Measurements from ENCODE around the gene PYGB.
"Not testable (repeated sequence)": the region's sequence is repeated elsewhere in the genome, so short reads cannot be mapped to it uniquely, and the experiment has no call there.

Gene PYGB

DNA sequence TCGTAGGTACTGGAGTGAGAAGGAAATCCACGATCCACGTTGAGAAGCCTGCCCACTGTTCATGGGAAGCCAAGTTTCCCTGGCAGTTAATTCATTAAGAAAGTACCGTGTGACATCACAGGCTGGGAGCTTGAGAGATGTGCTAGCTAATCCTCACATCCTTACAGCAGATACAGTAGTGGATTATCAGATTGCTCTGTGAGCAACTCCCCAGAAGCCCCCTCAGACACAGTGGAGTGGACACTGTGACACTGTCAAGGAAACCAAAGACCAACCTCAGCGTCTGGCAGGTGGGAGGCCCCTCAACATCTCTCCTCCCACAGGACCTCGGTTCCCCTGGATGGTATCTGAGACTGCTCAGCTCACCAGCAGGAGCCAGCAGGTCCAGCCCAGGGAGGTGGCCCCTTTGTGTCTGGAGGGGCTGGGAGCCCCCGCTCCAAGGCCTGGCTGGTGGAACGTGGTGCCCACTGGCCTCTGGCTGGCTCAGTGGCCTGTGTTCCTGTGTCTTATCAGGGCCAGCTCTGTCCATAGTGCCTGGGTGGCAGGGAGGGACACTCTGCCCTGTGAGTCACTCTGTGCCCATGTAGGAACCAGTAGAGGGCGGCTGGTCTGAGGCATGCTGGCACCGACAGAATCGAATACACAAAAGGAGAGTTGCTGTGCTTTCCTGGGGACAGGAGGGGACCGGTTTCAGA is 7.2 kb downstream of the PYGB start:
- Histone ChIP-seq H3K36me3 (ENCODE audit: insufficient read depth, low read length) (no peaks in the 10 kb centered on the region; the same call in none of the 2 replicates), H3K9me3 (ENCODE audit: control insufficient read depth, insufficient read depth, low read length) (no peaks in the 10 kb centered on the region), H3K9ac (ENCODE audit: low read depth, low read length) (no peak overlapping the region), H3K4me1 (ENCODE audit: insufficient read depth, low read length) (peaks cover 16% of the 10 kb centered on the region; the same call in 1 of the 2 replicates)

GRCh38 chr20:25256226-25256859 is 8.5 kb downstream of the PYGB start:
- H3K36me3 ChIP-seq (ENCODE audit: insufficient read depth, low read length) = no peaks in the 10 kb centered on the region; the same call in 1 of the 2 replicates
- peaks cover 16% of the 10 kb centered on the region; the same call in 1 of the 2 replicates for H3K4me1 ChIP-seq (ENCODE audit: insufficient read depth, low read length)
- no peaks in the 10 kb centered on the region for H3K9me3 ChIP-seq (ENCODE audit: control insufficient read depth, insufficient read depth, low read length)
- no peak overlapping the region for H3K9ac ChIP-seq (ENCODE audit: low read depth, low read length)

DNA sequence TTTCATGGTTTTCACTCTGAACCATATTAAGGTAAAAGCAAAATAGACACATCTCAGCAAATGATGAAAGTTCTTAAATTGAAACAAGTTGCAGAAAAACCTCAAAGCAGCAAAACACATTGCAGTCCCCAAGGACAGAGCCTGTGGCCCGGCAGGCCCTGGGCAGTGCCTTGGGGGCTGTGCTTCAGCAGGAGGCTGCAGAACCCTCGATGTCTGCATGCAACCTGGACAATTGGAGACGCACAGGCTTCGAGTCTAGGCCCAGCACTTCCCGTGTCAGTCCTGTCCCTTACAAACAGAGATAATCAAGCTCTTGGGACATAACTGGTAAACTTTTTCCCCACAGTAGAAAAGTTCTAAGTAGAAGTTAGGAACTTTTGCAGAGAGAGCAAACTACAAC is 9.2 kb downstream of the PYGB start:
- H3K9me3 ChIP-seq (ENCODE audit: control insufficient read depth, insufficient read depth, low read length) = no peaks in the 10 kb centered on the region
- H3K36me3 ChIP-seq (ENCODE audit: insufficient read depth, low read length) = no peaks in the 10 kb centered on the region; the same call in none of the 2 replicates
- no peak overlapping the region for H3K9ac ChIP-seq (ENCODE audit: low read depth, low read length)
- H3K4me1 ChIP-seq (ENCODE audit: insufficient read depth, low read length) = peaks cover 13% of the 10 kb centered on the region; the same call in 1 of the 2 replicates

GRCh38 chr20:25257756-25258475 is 10.0 kb downstream of the PYGB start:
- no peaks in the 10 kb centered on the region; the same call in none of the 2 replicates for H3K36me3 ChIP-seq (ENCODE audit: insufficient read depth, low read length)
- no peaks in the 10 kb centered on the region for H3K9me3 ChIP-seq (ENCODE audit: control insufficient read depth, insufficient read depth, low read length)

GRCh38 chr20:25258476-25258805 is 10.6 kb downstream of the PYGB start:
- H3K36me3 ChIP-seq (ENCODE audit: insufficient read depth, low read length) = no peaks in the 10 kb centered on the region; the same call in none of the 2 replicates
- 0 out of 2 replicates have a peak, but pooled peaks cover 4% of the 10 kb centered on the region for H3K4me1 ChIP-seq (ENCODE audit: insufficient read depth, low read length)
- H3K9ac ChIP-seq (ENCODE audit: low read depth, low read length) = no peak overlapping the region
- H3K9me3 ChIP-seq (ENCODE audit: control insufficient read depth, insufficient read depth, low read length) = no peaks in the 10 kb centered on the region

More at GRCh38 chr20:25257756-25258475, 10.0 kb downstream of the PYGB start:
- no peak overlapping the region for H3K9ac ChIP-seq (ENCODE audit: low read depth, low read length)
- H3K4me1 ChIP-seq (ENCODE audit: insufficient read depth, low read length) = 0 out of 2 replicates have a peak, but pooled peaks cover 6% of the 10 kb centered on the region

DNA sequence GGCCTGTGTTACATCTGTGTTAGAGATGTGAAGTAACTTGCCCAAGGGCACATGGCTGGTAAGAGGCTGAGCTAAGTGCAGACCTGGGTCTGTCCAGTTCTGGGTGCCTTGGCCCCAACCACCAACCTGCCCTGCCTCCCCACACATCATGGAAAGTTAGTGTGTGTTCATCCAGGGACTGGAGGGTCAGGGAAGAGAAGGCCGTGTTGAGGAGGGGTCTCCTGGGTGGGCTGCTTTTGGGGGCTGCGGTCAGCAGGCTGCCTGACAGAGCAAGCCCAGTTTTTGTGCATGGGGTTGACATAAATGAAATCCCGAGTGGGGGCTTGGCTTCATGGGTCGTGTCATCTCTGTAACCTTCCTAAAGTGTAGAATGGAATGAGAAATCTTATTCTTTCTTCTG is 10.9 kb downstream of the PYGB start:
- Histone ChIP-seq H3K9me3 (ENCODE audit: control insufficient read depth, insufficient read depth, low read length) (no peaks in the 10 kb centered on the region), H3K36me3 (ENCODE audit: insufficient read depth, low read length) (no peaks in the 10 kb centered on the region; the same call in none of the 2 replicates), H3K9ac (ENCODE audit: low read depth, low read length) (no peak overlapping the region), H3K4me1 (ENCODE audit: insufficient read depth, low read length) (0 out of 2 replicates have a peak, but pooled peaks cover 4% of the 10 kb centered on the region)

GRCh38 chr20:25259358-25259757 is 11.5 kb downstream of the PYGB start:
- Histone ChIP-seq H3K9me3 (ENCODE audit: control insufficient read depth, insufficient read depth, low read length) (no peaks in the 10 kb centered on the region), H3K36me3 (ENCODE audit: insufficient read depth, low read length) (no peaks in the 10 kb centered on the region; the same call in 1 of the 2 replicates), H3K9ac (ENCODE audit: low read depth, low read length) (no peak overlapping the region), H3K4me1 (ENCODE audit: insufficient read depth, low read length) (0 out of 2 replicates have a peak, but pooled peaks cover 4% of the 10 kb centered on the region)

DNA sequence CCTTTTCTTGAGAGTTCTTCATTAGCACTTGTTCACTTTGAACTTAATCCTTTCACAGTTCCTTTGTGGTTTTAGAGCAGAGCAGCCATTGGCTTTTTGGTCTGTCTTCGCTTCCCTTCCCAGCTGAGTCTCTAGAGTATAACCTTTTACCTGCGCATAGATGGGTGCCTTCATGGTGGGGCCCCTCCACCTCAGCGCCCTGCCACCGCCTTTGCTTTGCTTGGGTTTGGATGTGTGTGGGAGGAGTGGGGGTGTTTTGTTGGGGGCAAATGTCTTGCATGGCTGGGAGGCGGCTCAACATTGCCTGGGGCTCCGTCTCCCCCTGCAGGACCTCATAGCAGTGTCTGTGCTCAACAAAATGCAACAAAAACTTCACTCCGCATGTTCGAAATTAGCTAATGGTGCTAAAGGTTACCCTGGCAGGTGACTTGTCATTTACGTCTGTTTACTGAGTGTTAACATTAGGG is 11.9 kb downstream of the PYGB start:
- Histone ChIP-seq H3K4me1 (ENCODE audit: insufficient read depth, low read length) (0 out of 2 replicates have a peak, but pooled peaks cover 4% of the 10 kb centered on the region), H3K9me3 (ENCODE audit: control insufficient read depth, insufficient read depth, low read length) (no peaks in the 10 kb centered on the region), H3K9ac (ENCODE audit: low read depth, low read length) (no peak overlapping the region), H3K36me3 (ENCODE audit: insufficient read depth, low read length) (no peaks in the 10 kb centered on the region; the same call in 1 of the 2 replicates)

DNA sequence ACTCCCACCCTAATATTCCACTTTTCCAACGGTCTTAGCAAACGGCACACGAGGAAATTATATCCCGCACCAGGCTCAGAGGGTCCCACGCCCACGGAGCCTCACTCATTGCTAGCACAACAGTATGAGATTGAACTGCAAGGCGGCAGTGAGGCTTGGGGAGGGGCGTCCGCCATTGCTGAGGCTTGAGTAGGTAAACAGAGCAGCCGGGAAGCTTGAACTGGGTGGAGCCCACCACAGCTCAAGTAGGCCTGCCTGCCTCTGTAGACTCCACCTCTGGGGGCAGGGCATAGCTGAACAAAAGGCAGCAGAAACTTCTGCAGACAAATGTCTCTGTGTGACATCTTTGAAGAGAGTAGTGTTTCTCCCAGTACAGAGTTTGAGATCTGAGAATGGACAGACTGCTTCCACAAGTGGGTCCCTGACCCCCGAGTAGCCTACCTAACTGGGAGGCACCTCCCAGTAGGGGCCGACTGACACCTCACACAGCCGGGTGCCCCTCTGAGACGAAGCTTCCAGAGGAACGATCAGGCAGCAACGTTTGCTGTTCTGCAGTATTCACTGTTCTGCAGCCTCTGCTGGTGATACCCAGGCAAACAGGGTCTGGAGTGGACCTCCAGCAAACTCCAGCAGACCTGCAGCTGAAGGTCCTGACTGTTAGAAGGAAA is 13.0 kb downstream of the PYGB start:
- not testable (repeated sequence) for H3K9ac ChIP-seq (ENCODE audit: low read depth, low read length); H3K4me1 ChIP-seq (ENCODE audit: insufficient read depth, low read length); H3K9me3 ChIP-seq (ENCODE audit: control insufficient read depth, insufficient read depth, low read length); H3K36me3 ChIP-seq (ENCODE audit: insufficient read depth, low read length)

GRCh38 chr20:25269057-25269832 is 21.4 kb downstream of the PYGB start:
- H3K36me3 ChIP-seq (ENCODE audit: insufficient read depth, low read length) = peaks cover 9% of the 10 kb centered on the region
- H3K4me1 ChIP-seq (ENCODE audit: insufficient read depth, low read length) = no peaks in the 10 kb centered on the region
- H3K9ac ChIP-seq (ENCODE audit: low read depth, low read length) = no peak overlapping the region
- H3K9me3 ChIP-seq (ENCODE audit: control insufficient read depth, insufficient read depth, low read length) = no peaks in the 10 kb centered on the region

- H3K4me1 ChIP-seq (ENCODE audit: insufficient read depth, low read length) = no peaks in the 10 kb centered on the region
- H3K36me3 ChIP-seq (ENCODE audit: insufficient read depth, low read length) = peaks cover 9% of the 10 kb centered on the region
- H3K9me3 ChIP-seq (ENCODE audit: control insufficient read depth, insufficient read depth, low read length) = no peaks in the 10 kb centered on the region
- no peak overlapping the region for H3K9ac ChIP-seq (ENCODE audit: low read depth, low read length)
These were observed 21.9 kb downstream of the PYGB start for GRCh38 chr20:25269833-25270170.

DNA sequence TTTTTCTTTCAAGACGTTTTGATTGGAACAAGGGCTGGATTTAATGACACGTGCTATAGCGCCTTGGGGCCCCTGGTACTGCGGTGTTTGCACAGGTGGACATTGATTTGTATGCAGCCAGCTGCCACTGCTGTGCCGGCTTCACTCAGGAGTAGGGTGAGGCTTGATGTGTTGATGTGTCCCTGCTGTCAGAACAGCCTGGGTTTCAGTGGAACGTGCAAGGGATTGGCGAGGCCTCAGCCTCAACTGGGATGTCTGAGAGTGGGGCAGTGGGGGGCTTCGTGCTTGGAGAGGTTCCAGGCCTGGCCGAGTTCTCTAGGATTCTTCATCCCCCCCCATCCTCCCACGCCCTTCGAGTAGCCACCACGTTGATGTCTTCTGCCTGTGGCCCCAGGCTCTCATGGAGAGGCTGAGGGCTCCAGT is 23.0 kb downstream of the PYGB start:
- H3K36me3 ChIP-seq (ENCODE audit: insufficient read depth, low read length) = peaks cover 9% of the 10 kb centered on the region
- H3K9ac ChIP-seq (ENCODE audit: low read depth, low read length) = no peak overlapping the region
- H3K4me1 ChIP-seq (ENCODE audit: insufficient read depth, low read length) = no peaks in the 10 kb centered on the region
- no peaks in the 10 kb centered on the region for H3K9me3 ChIP-seq (ENCODE audit: control insufficient read depth, insufficient read depth, low read length)

DNA sequence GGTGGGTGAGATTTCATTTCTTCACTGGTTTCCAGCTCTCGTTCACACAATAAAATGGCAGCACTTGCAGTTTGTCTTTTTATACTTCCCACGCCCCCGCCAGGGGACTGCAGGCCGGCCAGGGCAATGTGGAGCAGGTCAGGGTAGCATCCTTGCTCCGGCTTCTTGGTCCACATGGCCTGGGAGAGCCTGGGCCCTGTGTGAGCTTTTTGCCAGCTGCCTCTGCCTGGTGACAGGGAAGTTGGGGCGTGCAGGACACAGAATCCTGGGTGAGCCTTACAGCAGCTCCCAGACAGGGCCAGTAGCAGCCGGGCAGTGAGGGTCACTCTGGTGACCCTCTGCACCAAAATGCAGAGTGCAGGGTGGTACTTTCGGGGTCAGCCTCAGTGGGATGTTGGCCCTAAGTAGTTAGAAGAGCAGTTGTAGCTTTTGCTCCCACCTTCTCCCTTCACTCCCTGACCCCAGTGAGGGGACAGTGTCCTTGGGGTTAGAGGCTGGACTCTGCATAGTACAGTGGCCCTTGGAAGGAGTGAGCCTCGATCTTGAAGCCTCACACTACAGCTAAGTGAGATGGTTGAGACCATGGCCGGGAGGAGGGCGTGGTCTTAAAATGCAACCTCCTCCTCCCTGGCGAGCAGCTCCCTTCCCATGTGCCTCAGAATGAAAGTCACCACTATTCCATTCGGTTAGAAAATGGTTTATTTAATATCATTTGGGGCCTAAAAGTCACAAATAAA is 23.8 kb downstream of the PYGB start:
- Histone ChIP-seq H3K36me3 (ENCODE audit: insufficient read depth, low read length) (peaks cover 9% of the 10 kb centered on the region), H3K9me3 (ENCODE audit: control insufficient read depth, insufficient read depth, low read length) (no peaks in the 10 kb centered on the region), H3K4me1 (ENCODE audit: insufficient read depth, low read length) (no peaks in the 10 kb centered on the region), H3K9ac (ENCODE audit: low read depth, low read length) (no peak overlapping the region)
